Frontal cortex (tissue), 4 donors: ENCODE results near the gene RRP7A. TPM values are rescaled to one million over a fixed set of nuclear protein-coding genes. Genes with fewer than 3 reads are reported as not detected.
"Not testable (repeated sequence)": the region's sequence is repeated elsewhere in the genome, so short reads cannot be mapped to it uniquely, and the experiment has no call there.

Experiments
- DNase-seq, 2 donors: peaks; one replicate each; pipeline ENCODE4 v3.0.0; 2012; ENCODE audit warnings: low spot score in 2 of 2
- FAIRE-seq: peaks from 2 replicates; lab custom pipeline; 2012; peaks lifted over from hg19 to GRCh38; lab: Jason Lieb, UNC
- total RNA-seq: library from RNA; depleted of rRNA; stranded (reverse); fragments of >200 nt; gene quantifications from one replicate; pipeline ENCODE4 v1.2.3, GENCODE V29; 2014
- donor health status: control.
- donor health status: control.
- donor health status: control.

Gene RRP7A
- total RNA-seq, 1 donor from 2014 or later = 17.9 TPM

- FAIRE-seq = not testable (repeated sequence)
These were observed 17.7 kb upstream of the RRP7A start for GRCh38 chr22:42537199-42537831.

GRCh38 chr22:42536634-42537033 is 17.0 kb upstream of the RRP7A start:
- not testable (repeated sequence) for DNase-seq, FAIRE-seq

More at GRCh38 chr22:42537199-42537831, 17.7 kb upstream of the RRP7A start:
- DNase-seq = not testable (repeated sequence)

GRCh38 chr22:42536166-42536565 is 16.6 kb upstream of the RRP7A start:
- FAIRE-seq = no peak
- no peak for DNase-seq

- not testable (repeated sequence) for FAIRE-seq, DNase-seq
These were observed 15.6 kb upstream of the RRP7A start for GRCh38 chr22:42535082-42535731.

GRCh38 chr22:42533638-42533977 is 14.0 kb upstream of the RRP7A start:
- DNase-seq = no peak
- FAIRE-seq = no peak

- not testable (repeated sequence) for FAIRE-seq
These were observed 11.9 kb upstream of the RRP7A start for GRCh38 chr22:42531401-42532084.

GRCh38 chr22:42529435-42529834 is 9.8 kb upstream of the RRP7A start:
- not testable (repeated sequence) for DNase-seq, FAIRE-seq

More at GRCh38 chr22:42531401-42532084, 11.9 kb upstream of the RRP7A start:
- DNase-seq = not testable (repeated sequence)

GRCh38 chr22:42528591-42529307 is 9.2 kb upstream of the RRP7A start:
- FAIRE-seq (no peak), DNase-seq (no peak)

- FAIRE-seq (no peak), DNase-seq (no peak)
These were observed 3.0 kb upstream of the RRP7A start for GRCh38 chr22:42522546-42522945.

GRCh38 chr22:42521228-42521546 is 1.6 kb upstream of the RRP7A start:
- DNase-seq (no peak), FAIRE-seq (no peak)

- FAIRE-seq, DNase-seq: not testable (repeated sequence)
These were observed 715 bp downstream of the RRP7A start for GRCh38 chr22:42518638-42519524.

- DNase-seq = not testable (repeated sequence)
- peak; percentile 95 for FAIRE-seq
These were observed 2.5 kb downstream of the RRP7A start for GRCh38 chr22:42517103-42517502.

- no peak for FAIRE-seq
These were observed 3.7 kb downstream of the RRP7A start for GRCh38 chr22:42515896-42516295.

GRCh38 chr22:42515304-42515703 is 4.3 kb downstream of the RRP7A start:
- not testable (repeated sequence) for DNase-seq, FAIRE-seq

More at GRCh38 chr22:42515896-42516295, 3.7 kb downstream of the RRP7A start:
- DNase-seq = no peak

GRCh38 chr22:42514331-42514730 is 5.3 kb downstream of the RRP7A start:
- DNase-seq, FAIRE-seq: not testable (repeated sequence)

- not testable (repeated sequence) for FAIRE-seq
- DNase-seq = peak in 1 of 2 donors; percentile 33
These were observed 7.2 kb downstream of the RRP7A start for GRCh38 chr22:42512273-42512990.

GRCh38 chr22:42511401-42511891 is 8.2 kb downstream of the RRP7A start:
- no peak for DNase-seq
- no peak for FAIRE-seq

GRCh38 chr22:42509548-42509947 is 10.0 kb downstream of the RRP7A start:
- no peak for DNase-seq
- no peak for FAIRE-seq
